ENCODE measurements around the gene WSCD2. TPM values are rescaled to one million over a fixed set of nuclear protein-coding genes. Genes with fewer than 3 reads are reported as not detected.

WSCD2 gene
- total and polyA plus RNA-seq, 12 donors, result 0.01 to 2.8 (median 0.44) TPM; not detected in 3

- H3K27ac ChIP-seq, result no peak overlapping the region
- H3K9me3 ChIP-seq, result peaks cover 0 to 18% (median 0%) of the 10 kb centered on the region in 11 donors
- H3K4me1 ChIP-seq, result no peaks in the 10 kb centered on the region
- TF ChIP-seq CTCF (IDR thresholded peaks at IDR 0.05), result peak in 3 of 9 donors; percentile 11
- intact Hi-C loops (cut with DNase I), result no loop called here
- 30% methylated on average over 4 of the region's 4 CpGs for WGBS, 2 donors
- H3K4me3 ChIP-seq, result no peak overlapping the region
- DNase-seq (no peak), ATAC-seq (no peak)
- H3K27me3 ChIP-seq, result peaks cover 0 to 17% (median 7%) of the 10 kb centered on the region in 7 donors
- H3K36me3 ChIP-seq, result no peaks in the 10 kb centered on the region
Observed at GRCh38 chr12:108175310-108175709, 46.2 kb downstream of the WSCD2 start.

GRCh38 chr12:108176292-108176691 is 47.2 kb downstream of the WSCD2 start:
- Histone ChIP-seq H3K4me1 (no peaks in the 10 kb centered on the region), H3K4me3 (no peak overlapping the region), H3K9me3 (peaks cover 0 to 18% (median 0%) of the 10 kb centered on the region in 11 donors), H3K27ac (no peak overlapping the region), H3K27me3 (peaks cover 0 to 14% (median 0%) of the 10 kb centered on the region in 7 donors), H3K36me3 (no peaks in the 10 kb centered on the region)
- intact Hi-C loops (cut with DNase I), result no loop called here
- ATAC-seq, result no peak
- no peak for TF ChIP-seq CTCF (IDR thresholded peaks at IDR 0.05)
- 92 to 93% methylated on average over 3 of the region's 3 CpGs for WGBS, 2 donors
- no peak for DNase-seq

GRCh38 chr12:108177131-108177530 is 48.0 kb downstream of the WSCD2 start:
- WGBS, 2 donors, result 87% methylated on average over 3 of the region's 3 CpGs

GRCh38 chr12:108179305-108179704 is 50.2 kb downstream of the WSCD2 start:
- TF ChIP-seq CTCF (IDR thresholded peaks at IDR 0.05), result no peak
- 64% methylated on average over 2 of the region's 2 CpGs for WGBS, 2 donors
- no peak for ATAC-seq
- Histone ChIP-seq H3K4me1 (no peaks in the 10 kb centered on the region), H3K9me3 (peaks cover 0 to 18% (median 0%) of the 10 kb centered on the region in 11 donors), H3K27me3 (no peaks in the 10 kb centered on the region), H3K27ac (no peak overlapping the region), H3K4me3 (no peak overlapping the region), H3K36me3 (no peaks in the 10 kb centered on the region)
- intact Hi-C loops (cut with DNase I), result no loop called here
- no peak for DNase-seq

More at GRCh38 chr12:108177131-108177530, 48.0 kb downstream of the WSCD2 start:
- intact Hi-C loops (cut with DNase I), result no loop called here
- no peak for ATAC-seq
- Histone ChIP-seq H3K4me1 (no peaks in the 10 kb centered on the region), H3K27me3 (peaks cover 0 to 8% (median 0%) of the 10 kb centered on the region in 7 donors), H3K4me3 (no peak overlapping the region), H3K9me3 (peaks cover 0 to 18% (median 0%) of the 10 kb centered on the region in 11 donors), H3K36me3 (no peaks in the 10 kb centered on the region), H3K27ac (no peak overlapping the region)
- TF ChIP-seq CTCF (IDR thresholded peaks at IDR 0.05), result no peak
- no peak for DNase-seq

Measured in heart right ventricle (tissue), 16 donors.